IgD-negative memory B cell (primary cell): Measurements from ENCODE around the gene SDF4. TPM values are rescaled to one million over a fixed set of nuclear protein-coding genes. Genes with fewer than 3 reads are reported as not detected.
"Not testable (repeated sequence)": the region's sequence is repeated elsewhere in the genome, so short reads cannot be mapped to it uniquely, and the experiment has no call there.

Source experiments
- H3K27ac Mint-ChIP-seq, 3 donors: one replicate each; pipeline ENCODE4 v1.8.0; 2020 to 2022; ENCODE audit warnings: mild to moderate bottlenecking in 3 of 3, mixed read lengths in 3 of 3, moderate library complexity in 1 of 3
- H3K27me3 Mint-ChIP-seq: one replicate; pipeline ENCODE4 v1.8.0; 2021; ENCODE audit warnings: mixed read lengths
- H3K36me3 Mint-ChIP-seq: one replicate; pipeline ENCODE4 v1.8.0; 2020; ENCODE audit warnings: mild to moderate bottlenecking, mixed read lengths
- H3K4me1 Mint-ChIP-seq, 3 donors: one replicate each; pipeline ENCODE4 v1.8.0; 2020 to 2022; ENCODE audit warnings: mixed read lengths in 3 of 3, mild to moderate bottlenecking in 1 of 3
- H3K4me3 Mint-ChIP-seq, 4 donors: one replicate each; pipeline ENCODE4 v1.8.0; 2020 to 2022; ENCODE audit warnings: mild to moderate bottlenecking in 4 of 4, mixed read lengths in 4 of 4, moderate library complexity in 3 of 4
- H3K9me3 Mint-ChIP-seq, 3 donors: one replicate each; pipeline ENCODE4 v1.8.0; 2020 to 2021; ENCODE audit warnings: mixed read lengths in 3 of 3, mild to moderate bottlenecking in 1 of 3
- polyA plus RNA-seq: library from polyadenylated mRNA; unstranded; fragments of 300-500 nt; fragmentation: Illumina TruSeq; gene quantifications from one replicate; pipeline ENCODE4 v1.2.3, GENCODE V29; 2021

The SDF4 gene
- polyA plus RNA-seq, 1 donor from 2014 or later, result 121 TPM

GRCh38 chr1:1250786-1251284 is 19.0 kb upstream of the SDF4 start:
- Mint-ChIP-seq H3K4me1 (peaks cover 10 to 14% (median 13%) of the 10 kb centered on the region in 3 donors), H3K27ac (peak overlapping the region; percentile 92)

GRCh38 chr1:1248009-1248913 is 16.5 kb upstream of the SDF4 start:
- H3K27me3 Mint-ChIP-seq, H3K9me3 Mint-ChIP-seq, H3K36me3 Mint-ChIP-seq, H3K4me3 Mint-ChIP-seq, H3K27ac Mint-ChIP-seq: not testable (repeated sequence)
- peaks cover 10 to 14% (median 13%) of the 10 kb centered on the region in 3 donors for H3K4me1 Mint-ChIP-seq

More at GRCh38 chr1:1250786-1251284, 19.0 kb upstream of the SDF4 start:
- peaks cover 2% of the 10 kb centered on the region for H3K36me3 Mint-ChIP-seq
- H3K9me3 Mint-ChIP-seq, result no peaks in the 10 kb centered on the region
- no peaks in the 10 kb centered on the region for H3K27me3 Mint-ChIP-seq
- H3K4me3 Mint-ChIP-seq, result peak overlapping the region; percentile 9 to 90 (median 71)

DNA sequence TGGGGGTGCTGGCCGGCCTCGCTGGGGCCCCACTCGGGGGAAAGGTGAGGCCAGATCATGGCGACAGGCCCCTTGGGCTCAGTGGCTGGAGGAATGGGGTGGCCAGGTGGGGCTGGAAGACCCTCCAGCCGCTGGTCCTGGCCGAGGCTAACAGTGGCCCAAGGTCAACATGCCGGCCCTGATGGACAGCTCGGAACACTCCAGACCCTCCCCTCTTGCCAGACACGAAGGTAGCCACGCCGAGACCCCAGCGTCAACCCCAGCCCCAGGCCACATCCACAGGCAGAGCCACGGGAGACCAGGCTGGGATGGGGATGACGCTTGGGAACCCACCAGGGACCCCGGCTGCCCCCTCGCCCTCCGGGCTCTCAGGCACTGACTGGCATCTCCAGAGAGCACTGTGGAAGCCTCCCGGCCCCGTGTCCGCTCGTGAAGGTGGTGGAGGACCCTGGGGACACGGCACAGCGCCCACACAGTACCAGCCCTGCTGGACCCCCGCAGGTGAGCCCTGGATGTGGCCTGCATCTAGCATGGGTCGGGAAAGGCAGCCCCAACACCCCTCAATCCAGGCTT is 15.6 kb upstream of the SDF4 start:
- Mint-ChIP-seq H3K27ac (no peak overlapping the region), H3K9me3 (no peaks in the 10 kb centered on the region), H3K4me1 (peaks cover 10 to 13% (median 10%) of the 10 kb centered on the region in 3 donors), H3K36me3 (peaks cover 2% of the 10 kb centered on the region), H3K4me3 (no peak overlapping the region), H3K27me3 (no peaks in the 10 kb centered on the region)

DNA sequence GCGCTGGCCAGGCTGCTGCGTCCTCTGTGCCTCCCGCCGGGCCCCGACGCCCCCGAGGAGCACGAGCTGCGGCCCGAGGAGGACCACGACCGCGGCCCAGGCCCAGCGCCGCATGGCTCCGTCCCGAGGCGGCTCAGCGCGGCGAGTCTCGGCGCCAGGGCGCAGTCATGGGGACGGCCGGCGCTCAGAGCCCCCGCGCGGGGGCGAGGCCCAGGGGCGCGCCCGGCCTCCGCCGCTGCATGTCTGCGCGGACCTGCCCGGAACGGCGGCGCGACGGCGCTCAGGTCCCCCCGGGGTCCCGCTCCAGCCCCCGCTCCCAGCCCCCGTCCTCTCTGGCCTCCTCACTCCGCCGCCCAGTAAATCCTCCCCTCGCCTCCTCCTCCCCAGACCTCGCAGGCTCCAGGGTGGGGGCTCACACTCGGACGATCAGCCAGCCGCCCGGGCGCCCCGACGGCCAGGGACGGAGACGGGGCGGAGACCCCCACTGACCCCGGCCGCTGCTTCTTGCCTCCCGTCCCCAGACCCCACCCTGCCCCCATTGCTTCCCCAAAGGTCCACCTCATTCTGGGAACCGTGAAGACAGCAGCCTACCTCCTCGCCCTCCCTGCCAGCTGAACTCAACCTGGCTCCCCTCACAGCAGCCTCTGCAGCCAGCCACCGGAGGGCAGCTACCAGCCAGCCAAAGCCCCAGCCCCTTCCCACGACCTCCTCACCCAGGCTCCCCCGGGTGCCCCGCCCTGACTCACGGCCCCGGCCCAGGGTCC is 15.0 kb upstream of the SDF4 start, which contains the start of gene C1QTNF12:
C1QTNF12 (minus strand) TSS at position 146 of the 764 bp plus-strand sequence; CDS start at position 114, 32 bp downstream.
- H3K27ac Mint-ChIP-seq, result no peak within 1 kb of the TSS
- peaks cover 10 to 13% (median 10%) of the 10 kb centered on the region in 3 donors for H3K4me1 Mint-ChIP-seq
- no peaks in the 10 kb centered on the region for H3K36me3 Mint-ChIP-seq
- no peak within 1 kb of the TSS for H3K4me3 Mint-ChIP-seq
- no peaks in the 10 kb centered on the region for H3K27me3 Mint-ChIP-seq
- no peaks in the 10 kb centered on the region for H3K9me3 Mint-ChIP-seq

- peaks cover 7 to 10% (median 9%) of the 10 kb centered on the region in 3 donors for H3K4me1 Mint-ChIP-seq
- H3K36me3 Mint-ChIP-seq, result no peaks in the 10 kb centered on the region
- H3K27me3 Mint-ChIP-seq, result no peaks in the 10 kb centered on the region
- no peak overlapping the region for H3K4me3 Mint-ChIP-seq
- H3K27ac Mint-ChIP-seq, result no peak overlapping the region
- no peaks in the 10 kb centered on the region for H3K9me3 Mint-ChIP-seq
Measured at GRCh38 chr1:1245817-1246576, 14.2 kb upstream of the SDF4 start.

DNA sequence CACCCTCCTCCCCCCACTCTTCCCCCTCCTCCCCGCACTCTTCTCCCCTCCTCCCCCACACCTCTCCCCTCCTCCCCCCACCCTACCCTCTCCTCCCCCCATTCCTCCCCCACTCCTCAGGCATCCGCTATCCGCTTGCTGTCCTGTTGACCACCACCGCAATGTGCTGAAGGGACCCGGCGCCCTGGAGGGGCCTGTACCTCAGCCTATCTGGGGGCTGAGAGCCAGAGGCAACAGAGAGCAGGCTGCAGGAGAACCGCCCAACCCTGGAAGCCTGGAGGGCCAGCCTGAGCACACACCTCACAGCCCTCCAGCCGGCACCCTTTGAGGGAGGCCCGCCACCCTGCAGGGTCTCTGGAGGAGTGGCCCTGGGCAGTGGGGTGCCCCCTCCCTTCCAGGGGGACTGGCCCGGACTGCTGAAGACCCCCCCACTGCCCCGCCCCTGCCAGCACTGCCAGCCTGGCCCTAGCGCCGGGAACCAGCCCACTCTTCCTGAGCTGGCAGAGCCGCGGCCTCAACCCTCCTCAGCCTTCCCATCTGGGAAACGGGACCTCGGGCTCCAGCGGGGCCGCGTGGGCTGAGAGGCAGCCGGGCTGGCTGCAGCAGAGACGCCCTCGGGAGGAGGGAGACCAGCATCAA is 13.5 kb upstream of the SDF4 start:
- no peaks in the 10 kb centered on the region for H3K36me3 Mint-ChIP-seq
- no peaks in the 10 kb centered on the region for H3K27me3 Mint-ChIP-seq
- peaks cover 3 to 6% (median 6%) of the 10 kb centered on the region in 3 donors for H3K4me1 Mint-ChIP-seq
- H3K27ac Mint-ChIP-seq, result no peak overlapping the region
- no peaks in the 10 kb centered on the region for H3K9me3 Mint-ChIP-seq
- H3K4me3 Mint-ChIP-seq, result no peak overlapping the region

DNA sequence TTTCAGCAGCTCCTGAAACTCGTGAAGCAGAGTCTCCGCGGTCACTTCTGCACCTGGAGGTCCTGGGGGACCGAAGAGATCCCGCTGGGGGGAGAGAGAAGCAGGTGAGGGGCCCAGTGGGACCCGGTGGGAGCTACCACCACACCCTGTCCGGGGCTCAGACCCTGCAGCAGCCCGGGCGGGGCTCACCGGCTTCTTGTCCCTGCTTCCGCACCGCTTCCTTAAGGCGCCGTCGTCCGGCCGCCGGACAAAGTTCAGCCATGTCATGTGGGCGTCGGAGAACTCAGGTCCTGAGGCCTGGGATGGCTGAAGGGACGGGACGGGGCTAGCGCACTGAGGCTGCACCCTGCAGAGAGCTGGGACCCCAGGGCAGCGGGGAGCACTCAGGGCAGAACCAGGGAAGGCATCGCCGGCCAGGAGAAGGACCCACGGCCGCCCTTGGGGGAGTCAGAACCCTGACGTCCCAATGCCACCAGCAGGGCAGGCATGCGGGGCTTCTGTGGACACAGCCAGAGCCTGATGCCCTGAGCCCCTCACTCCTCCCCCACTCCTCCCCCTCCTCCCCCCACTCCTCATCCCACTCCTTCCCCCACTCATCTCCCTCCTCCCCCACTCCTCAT is 12.5 kb upstream of the SDF4 start:
- H3K27ac Mint-ChIP-seq, result no peak overlapping the region
- peaks cover 4% of the 10 kb centered on the region for H3K27me3 Mint-ChIP-seq
- no peaks in the 10 kb centered on the region for H3K36me3 Mint-ChIP-seq
- no peaks in the 10 kb centered on the region for H3K9me3 Mint-ChIP-seq
- H3K4me3 Mint-ChIP-seq, result no peak overlapping the region
- H3K4me1 Mint-ChIP-seq, result no peaks in the 10 kb centered on the region

DNA sequence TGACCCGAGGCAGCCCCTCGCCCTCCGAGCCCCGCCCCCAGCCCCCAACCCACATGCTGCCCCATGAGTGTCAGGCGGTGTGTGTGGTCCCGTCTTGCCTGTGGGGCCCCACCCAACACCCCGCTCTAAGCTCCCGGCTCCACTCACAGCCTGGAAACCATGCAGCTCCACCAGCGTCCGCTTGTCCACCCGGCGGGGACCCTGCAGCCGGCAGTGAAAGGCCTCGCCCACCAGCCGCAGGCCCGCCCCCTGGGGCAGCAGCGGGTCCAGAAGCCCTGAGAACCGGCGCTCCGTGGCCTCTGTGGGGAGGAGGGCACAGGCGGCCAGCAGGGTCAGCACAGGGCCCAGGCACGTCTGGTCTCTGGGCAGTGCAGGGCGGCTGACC is 12.0 kb upstream of the SDF4 start:
- no peaks in the 10 kb centered on the region for H3K9me3 Mint-ChIP-seq
- H3K27me3 Mint-ChIP-seq, result peaks cover 5% of the 10 kb centered on the region
- no peak overlapping the region for H3K4me3 Mint-ChIP-seq
- H3K4me1 Mint-ChIP-seq, result no peaks in the 10 kb centered on the region
- H3K36me3 Mint-ChIP-seq, result no peaks in the 10 kb centered on the region
- H3K27ac Mint-ChIP-seq, result no peak overlapping the region

GRCh38 chr1:1243266-1243660 is 11.5 kb upstream of the SDF4 start:
- Mint-ChIP-seq H3K27ac (no peak overlapping the region), H3K9me3 (no peaks in the 10 kb centered on the region), H3K4me1 (no peaks in the 10 kb centered on the region), H3K4me3 (no peak overlapping the region), H3K36me3 (no peaks in the 10 kb centered on the region), H3K27me3 (peaks cover 5% of the 10 kb centered on the region)

- Mint-ChIP-seq H3K4me3 (no peak overlapping the region), H3K9me3 (no peaks in the 10 kb centered on the region), H3K36me3 (no peaks in the 10 kb centered on the region), H3K27ac (no peak overlapping the region), H3K4me1 (no peaks in the 10 kb centered on the region), H3K27me3 (peaks cover 8% of the 10 kb centered on the region)
Measured at GRCh38 chr1:1242461-1243265, 10.9 kb upstream of the SDF4 start.

DNA sequence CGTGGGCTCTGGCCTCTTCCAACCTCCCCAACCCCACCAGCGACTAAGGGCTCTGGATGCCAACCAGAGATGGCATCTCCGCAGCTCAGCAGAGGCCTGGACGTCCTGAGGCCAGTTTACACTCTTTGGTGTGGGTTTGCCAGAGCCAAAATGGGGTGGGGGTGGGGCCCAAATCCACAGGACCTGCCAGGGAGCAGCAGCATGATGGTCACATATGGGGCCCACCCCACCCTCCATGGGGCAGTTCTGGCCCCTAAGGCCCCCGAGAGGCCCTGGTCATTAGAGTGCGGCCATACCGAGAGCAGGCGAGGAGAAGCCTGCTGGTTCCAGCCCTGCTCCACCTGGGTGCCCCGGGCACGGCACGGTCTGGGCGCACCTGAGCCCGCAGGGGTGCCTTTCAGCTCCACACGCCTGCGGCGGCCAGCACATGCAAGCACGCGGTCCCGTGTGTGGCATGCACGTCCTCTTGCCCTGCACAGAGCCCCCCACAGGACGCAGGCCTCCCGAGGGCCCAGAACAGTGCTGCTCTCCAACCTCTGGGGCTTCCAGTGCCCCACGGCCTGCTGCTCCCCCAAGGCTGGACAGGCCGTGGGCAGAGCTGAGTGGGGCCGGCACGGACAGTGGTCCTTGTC is 9.9 kb upstream of the SDF4 start:
- Mint-ChIP-seq H3K27ac (no peak overlapping the region), H3K9me3 (no peaks in the 10 kb centered on the region), H3K4me3 (no peak overlapping the region), H3K4me1 (no peaks in the 10 kb centered on the region), H3K36me3 (no peaks in the 10 kb centered on the region), H3K27me3 (peaks cover 8% of the 10 kb centered on the region)

- Mint-ChIP-seq H3K4me1 (no peaks in the 10 kb centered on the region), H3K4me3 (no peak overlapping the region), H3K9me3 (no peaks in the 10 kb centered on the region), H3K27ac (no peak overlapping the region), H3K27me3 (peaks cover 8% of the 10 kb centered on the region), H3K36me3 (no peaks in the 10 kb centered on the region)
Measured at GRCh38 chr1:1240822-1241587, 9.2 kb upstream of the SDF4 start.
